Mucosa of stomach (tissue), 1 donor: ENCODE measurements around the gene SOX6.

Experiments
- H3K27me3 ChIP-seq: one replicate; pipeline ENCODE4 v1.7.0; 2013; ENCODE audit warnings: mild to moderate bottlenecking, low read length; ENCODE audit not compliant: control insufficient read depth, insufficient read depth
- H3K36me3 ChIP-seq: one replicate; pipeline ENCODE4 v1.7.0; 2013; ENCODE audit warnings: low read length; ENCODE audit not compliant: control insufficient read depth, insufficient read depth
- H3K4me1 ChIP-seq: one replicate; pipeline ENCODE4 v1.7.0; 2013; ENCODE audit warnings: mild to moderate bottlenecking, low read length; ENCODE audit not compliant: control insufficient read depth, insufficient read depth
- H3K4me3 ChIP-seq: one replicate; pipeline ENCODE4 v1.7.0; 2013; ENCODE audit warnings: low read length
- H3K9ac ChIP-seq: one replicate; pipeline ENCODE4 v1.7.0; 2013; ENCODE audit warnings: mild to moderate bottlenecking, low read length, moderate library complexity
- H3K9me3 ChIP-seq: one replicate; pipeline ENCODE4 v1.7.0; 2013; ENCODE audit warnings: mild to moderate bottlenecking, low read length, moderate library complexity; ENCODE audit not compliant: control insufficient read depth
- donor health status: Pancreatic carcinoma.

Gene SOX6

GRCh38 chr11:16361108-16361865, 4.9 kb upstream of the SOX6 start:
- Histone ChIP-seq H3K36me3 (no peaks in the 10 kb centered on the region), H3K4me3 (no peak overlapping the region), H3K9ac (no peak overlapping the region), H3K27me3 (no peaks in the 10 kb centered on the region), H3K9me3 (no peaks in the 10 kb centered on the region), H3K4me1 (no peaks in the 10 kb centered on the region)

DNA sequence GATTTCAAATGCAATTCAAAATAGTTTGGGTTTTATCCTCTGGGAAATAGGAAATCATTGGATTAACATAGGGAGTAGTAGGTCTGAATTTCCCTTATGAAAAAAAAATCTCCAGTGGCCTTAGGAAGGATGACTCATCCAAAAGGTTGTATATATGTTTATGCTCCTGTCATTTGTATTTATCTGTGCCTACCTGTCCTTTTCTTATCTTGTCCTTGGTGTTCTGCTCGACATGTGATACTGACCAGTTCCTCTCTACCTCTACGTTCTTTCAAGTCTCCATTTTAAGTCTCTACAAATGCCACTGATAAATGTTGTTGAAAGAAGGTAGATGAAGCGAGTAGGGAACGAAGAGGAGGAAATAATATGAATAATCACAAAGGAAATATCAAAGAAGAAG, 3.0 kb upstream of the SOX6 start:
- H3K4me1 ChIP-seq, result no peaks in the 10 kb centered on the region

GRCh38 chr11:16358726-16359125, 2.4 kb upstream of the SOX6 start:
- Histone ChIP-seq H3K4me3 (no peak overlapping the region), H3K9me3 (no peaks in the 10 kb centered on the region), H3K9ac (no peak overlapping the region), H3K27me3 (no peaks in the 10 kb centered on the region), H3K4me1 (no peaks in the 10 kb centered on the region), H3K36me3 (no peaks in the 10 kb centered on the region)

More for the DNA sequence above, 3.0 kb upstream of the SOX6 start:
- Histone ChIP-seq H3K9me3 (no peaks in the 10 kb centered on the region), H3K36me3 (no peaks in the 10 kb centered on the region), H3K9ac (no peak overlapping the region), H3K27me3 (no peaks in the 10 kb centered on the region), H3K4me3 (no peak overlapping the region)

DNA sequence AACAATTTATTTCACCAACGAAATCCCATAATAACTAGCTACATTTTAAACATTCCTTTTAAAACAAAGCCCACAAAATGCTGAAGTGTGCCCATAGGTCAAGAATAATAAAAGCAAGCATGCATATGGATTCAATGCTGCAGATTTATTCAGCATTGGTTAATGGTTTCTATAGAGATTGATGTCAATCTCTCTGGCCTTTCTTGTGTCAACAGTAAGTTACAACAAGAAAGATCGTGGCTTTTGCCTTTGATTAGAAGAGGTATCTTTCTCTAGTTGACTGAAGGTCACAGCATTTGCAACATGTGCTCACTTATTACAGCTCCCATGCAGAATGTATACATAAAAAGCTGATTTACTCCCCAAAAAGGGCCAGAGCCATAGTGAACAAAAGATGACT, 1.4 kb upstream of the SOX6 start:
- no peak overlapping the region for H3K9ac ChIP-seq

GRCh38 chr11:16356761-16357393, 531 bp upstream of the SOX6 start:
- no peak overlapping the region for H3K9ac ChIP-seq
- H3K9me3 ChIP-seq, result no peaks in the 10 kb centered on the region
- no peaks in the 10 kb centered on the region for H3K4me1 ChIP-seq
- no peaks in the 10 kb centered on the region for H3K36me3 ChIP-seq
- H3K4me3 ChIP-seq, result no peak overlapping the region
- no peaks in the 10 kb centered on the region for H3K27me3 ChIP-seq

More for the DNA sequence above, 1.4 kb upstream of the SOX6 start:
- H3K9me3 ChIP-seq, result no peaks in the 10 kb centered on the region
- H3K36me3 ChIP-seq, result no peaks in the 10 kb centered on the region
- no peak overlapping the region for H3K4me3 ChIP-seq
- H3K27me3 ChIP-seq, result no peaks in the 10 kb centered on the region
- no peaks in the 10 kb centered on the region for H3K4me1 ChIP-seq

- H3K27me3 ChIP-seq, result no peaks in the 10 kb centered on the region
- H3K9ac ChIP-seq, result no peak overlapping the region
- no peaks in the 10 kb centered on the region for H3K9me3 ChIP-seq
- no peaks in the 10 kb centered on the region for H3K36me3 ChIP-seq
- no peak overlapping the region for H3K4me3 ChIP-seq
- H3K4me1 ChIP-seq, result no peaks in the 10 kb centered on the region
These were observed 3.6 kb downstream of the SOX6 start for GRCh38 chr11:16352707-16353106.

DNA sequence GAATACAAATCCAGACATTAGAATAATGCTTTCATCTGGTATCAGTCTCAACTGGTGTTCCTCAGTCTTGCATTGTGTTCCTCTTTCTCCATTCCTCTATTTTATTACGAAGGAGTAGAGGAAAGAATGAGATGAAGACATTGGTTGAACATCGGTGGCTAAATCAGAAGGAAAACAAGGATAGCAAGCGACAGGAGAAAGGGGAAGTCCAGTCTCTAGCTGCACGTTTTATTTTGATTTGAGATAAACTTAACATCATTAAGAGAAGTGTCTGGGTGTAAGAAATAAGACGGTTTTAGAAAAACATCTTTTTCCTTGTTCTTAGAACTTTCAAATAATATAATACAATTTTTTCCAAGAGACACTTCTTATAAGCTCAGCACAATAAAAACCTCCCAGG, 6.2 kb downstream of the SOX6 start:
- H3K9me3 ChIP-seq, result no peaks in the 10 kb centered on the region
- no peaks in the 10 kb centered on the region for H3K4me1 ChIP-seq
- H3K4me3 ChIP-seq, result no peak overlapping the region
- H3K27me3 ChIP-seq, result no peaks in the 10 kb centered on the region
- H3K36me3 ChIP-seq, result no peaks in the 10 kb centered on the region
- no peak overlapping the region for H3K9ac ChIP-seq

DNA sequence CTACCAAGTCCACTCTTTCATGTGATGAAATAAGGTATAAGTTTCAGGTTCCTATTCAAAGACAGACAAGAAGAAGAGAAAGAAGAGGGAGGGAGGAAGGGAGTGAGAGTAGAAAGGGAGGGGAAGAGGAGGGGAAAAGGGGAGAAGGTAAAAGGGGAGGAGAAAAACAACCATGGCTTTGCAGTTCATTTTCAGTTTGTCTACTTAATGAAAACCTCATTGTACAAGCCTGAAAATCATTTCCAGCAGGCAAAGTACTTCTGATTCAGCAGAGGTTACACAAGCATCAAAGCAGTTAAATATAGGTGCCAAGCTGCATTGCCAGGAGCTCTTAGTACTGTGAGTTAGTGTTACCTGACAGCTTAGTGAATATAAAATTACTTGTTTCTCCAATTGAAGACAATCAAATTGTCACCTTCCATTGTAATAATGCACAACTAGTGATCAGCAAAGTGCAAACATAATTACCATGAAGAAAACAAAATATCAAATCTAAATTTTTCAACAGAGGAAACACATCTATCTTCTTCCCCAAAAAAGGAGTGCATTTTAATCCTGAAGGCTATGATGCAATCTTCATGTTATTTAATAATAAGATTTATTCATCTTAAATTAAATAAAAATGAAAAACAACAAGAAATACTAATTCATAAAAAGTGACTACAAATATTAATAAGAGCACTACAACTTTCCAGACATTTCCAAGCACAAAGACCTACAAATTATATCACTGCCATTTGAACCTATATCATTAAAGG, 8.2 kb downstream of the SOX6 start:
- Histone ChIP-seq H3K9ac (no peak overlapping the region), H3K9me3 (no peaks in the 10 kb centered on the region), H3K36me3 (no peaks in the 10 kb centered on the region), H3K4me3 (no peak overlapping the region), H3K4me1 (no peaks in the 10 kb centered on the region), H3K27me3 (no peaks in the 10 kb centered on the region)

- Histone ChIP-seq H3K27me3 (no peaks in the 10 kb centered on the region), H3K9me3 (no peaks in the 10 kb centered on the region), H3K4me3 (no peak overlapping the region), H3K36me3 (no peaks in the 10 kb centered on the region), H3K4me1 (no peaks in the 10 kb centered on the region), H3K9ac (no peak overlapping the region)
These were observed 9.4 kb downstream of the SOX6 start for GRCh38 chr11:16346975-16347374.

DNA sequence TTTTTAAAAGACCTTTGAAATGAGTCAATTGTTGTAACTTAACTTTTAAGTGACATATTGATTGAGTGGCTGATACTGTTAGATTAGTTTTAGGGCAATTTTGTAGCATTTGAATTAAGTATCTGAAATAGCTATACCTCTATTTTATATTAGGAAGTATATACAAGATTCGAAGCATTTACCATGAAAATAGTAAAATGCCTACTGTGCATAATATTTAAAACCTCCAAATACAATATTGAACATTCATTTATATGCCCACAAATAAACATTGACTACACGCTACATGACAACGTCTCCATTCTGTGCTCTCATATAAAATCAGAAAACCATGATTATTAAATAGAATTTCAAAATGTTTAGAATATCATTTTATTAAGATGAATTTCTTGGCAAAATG, 14.5 kb downstream of the SOX6 start:
- H3K4me3 ChIP-seq, result no peak overlapping the region

DNA sequence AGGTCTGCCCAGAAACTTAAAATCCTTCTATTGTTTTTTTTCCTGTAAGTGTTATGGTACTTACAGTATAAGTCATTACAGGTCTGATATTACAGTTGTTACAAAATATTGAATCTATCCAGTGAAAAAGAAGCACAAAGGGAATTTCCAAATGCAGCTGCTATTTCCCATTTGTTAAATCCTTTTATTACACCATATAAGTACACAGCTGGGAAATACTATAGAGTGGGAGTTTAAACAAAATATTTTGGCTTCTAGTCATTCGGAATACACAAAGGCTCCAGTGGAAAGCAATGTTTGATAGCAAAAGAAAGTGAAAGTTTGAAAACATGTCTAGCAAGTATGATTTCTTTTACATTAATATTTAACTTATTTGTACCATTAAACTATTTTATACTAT, 18.0 kb downstream of the SOX6 start:
- H3K27me3 ChIP-seq, result no peaks in the 10 kb centered on the region
- no peak overlapping the region for H3K9ac ChIP-seq
- no peak overlapping the region for H3K4me3 ChIP-seq
- no peaks in the 10 kb centered on the region for H3K4me1 ChIP-seq
- H3K9me3 ChIP-seq, result no peaks in the 10 kb centered on the region
- no peaks in the 10 kb centered on the region for H3K36me3 ChIP-seq

More for the DNA sequence above, 14.5 kb downstream of the SOX6 start:
- Histone ChIP-seq H3K27me3 (no peaks in the 10 kb centered on the region), H3K9me3 (no peaks in the 10 kb centered on the region), H3K4me1 (no peaks in the 10 kb centered on the region), H3K9ac (no peak overlapping the region), H3K36me3 (no peaks in the 10 kb centered on the region)
